Measurements from ENCODE around the gene PIP4K2C. TPM values are rescaled to one million over a fixed set of nuclear protein-coding genes. Genes with fewer than 3 reads are reported as not detected.
"Not testable (repeated sequence)": the region's sequence is repeated elsewhere in the genome, so short reads cannot be mapped to it uniquely, and the experiment has no call there.

PIP4K2C gene
- total RNA-seq, 2 donors from 2014 or later = 28.9 to 32.2 TPM

GRCh38 chr12:57583008-57583831, 7.8 kb upstream of the PIP4K2C start:
- peak; percentile 100 for ATAC-seq
- peaks cover 2% of the 10 kb centered on the region for H3K36me3 Mint-ChIP-seq (ENCODE audit: low read depth)
- H3K4me1 Mint-ChIP-seq = peaks cover 11% of the 10 kb centered on the region
- DNase-seq = peak; percentile 25 to 51 (median 28)
- H3K27me3 Mint-ChIP-seq = peaks cover 20% of the 10 kb centered on the region
- H3K27ac Mint-ChIP-seq = peak overlapping the region; percentile 76
- H3K4me3 Mint-ChIP-seq = no peak overlapping the region
- H3K9me3 ChIP-seq (ENCODE audit: control insufficient read depth, low read length, poor library complexity, severe bottlenecking) = no peaks in the 10 kb centered on the region

- Mint-ChIP-seq H3K36me3 (ENCODE audit: low read depth) (peaks cover 2% of the 10 kb centered on the region), H3K27me3 (peaks cover 20% of the 10 kb centered on the region), H3K27ac (no peak overlapping the region), H3K4me1 (peaks cover 11% of the 10 kb centered on the region), H3K4me3 (no peak overlapping the region)
- no peak for DNase-seq
- H3K9me3 ChIP-seq (ENCODE audit: control insufficient read depth, low read length, poor library complexity, severe bottlenecking) = no peaks in the 10 kb centered on the region
- ATAC-seq = no peak
These were observed 6.9 kb upstream of the PIP4K2C start for GRCh38 chr12:57584050-57584449.

GRCh38 chr12:57584690-57585089, 6.3 kb upstream of the PIP4K2C start:
- Mint-ChIP-seq H3K4me3 (no peak overlapping the region), H3K27me3 (peaks cover 20% of the 10 kb centered on the region), H3K4me1 (peaks cover 11% of the 10 kb centered on the region), H3K36me3 (ENCODE audit: low read depth) (peaks cover 2% of the 10 kb centered on the region), H3K27ac (no peak overlapping the region)
- no peak for ATAC-seq
- no peak for DNase-seq
- H3K9me3 ChIP-seq (ENCODE audit: control insufficient read depth, low read length, poor library complexity, severe bottlenecking) = no peaks in the 10 kb centered on the region

GRCh38 chr12:57585156-57585555, 5.8 kb upstream of the PIP4K2C start:
- ATAC-seq (no peak), DNase-seq (no peak)
- H3K4me1 Mint-ChIP-seq = peaks cover 11% of the 10 kb centered on the region
- no peak overlapping the region for H3K4me3 Mint-ChIP-seq
- peaks cover 20% of the 10 kb centered on the region for H3K27me3 Mint-ChIP-seq
- H3K36me3 Mint-ChIP-seq (ENCODE audit: low read depth) = peaks cover 2% of the 10 kb centered on the region
- no peak overlapping the region for H3K27ac Mint-ChIP-seq
- no peaks in the 10 kb centered on the region for H3K9me3 ChIP-seq (ENCODE audit: control insufficient read depth, low read length, poor library complexity, severe bottlenecking)

GRCh38 chr12:57586128-57586527, 4.9 kb upstream of the PIP4K2C start:
- ATAC-seq = no peak
- Mint-ChIP-seq H3K4me1 (peaks cover 17% of the 10 kb centered on the region), H3K36me3 (ENCODE audit: low read depth) (peaks cover 2% of the 10 kb centered on the region), H3K27ac (no peak overlapping the region), H3K4me3 (no peak overlapping the region), H3K27me3 (peaks cover 20% of the 10 kb centered on the region)
- DNase-seq = no peak
- H3K9me3 ChIP-seq (ENCODE audit: control insufficient read depth, low read length, poor library complexity, severe bottlenecking) = no peaks in the 10 kb centered on the region

GRCh38 chr12:57586832-57587429, 4.1 kb upstream of the PIP4K2C start:
- DNase-seq (no peak), ATAC-seq (no peak)
- Mint-ChIP-seq H3K36me3 (ENCODE audit: low read depth) (peaks cover 2% of the 10 kb centered on the region), H3K27ac (no peak overlapping the region), H3K4me3 (no peak overlapping the region), H3K4me1 (peaks cover 22% of the 10 kb centered on the region), H3K27me3 (peaks cover 20% of the 10 kb centered on the region)
- H3K9me3 ChIP-seq (ENCODE audit: control insufficient read depth, low read length, poor library complexity, severe bottlenecking) = no peaks in the 10 kb centered on the region

- not testable (repeated sequence) for H3K9me3 ChIP-seq (ENCODE audit: control insufficient read depth, low read length, poor library complexity, severe bottlenecking); H3K4me3 Mint-ChIP-seq; H3K36me3 Mint-ChIP-seq (ENCODE audit: low read depth); ATAC-seq; DNase-seq; H3K27ac Mint-ChIP-seq
- Mint-ChIP-seq H3K4me1 (peaks cover 26% of the 10 kb centered on the region), H3K27me3 (peaks cover 12% of the 10 kb centered on the region)
These were observed 1.9 kb upstream of the PIP4K2C start for GRCh38 chr12:57588951-57589610.

GRCh38 chr12:57590479-57590863, 521 bp upstream of the PIP4K2C start:
- no peaks in the 10 kb centered on the region for H3K36me3 Mint-ChIP-seq (ENCODE audit: low read depth)
- peak overlapping the region; percentile 81 for H3K27ac Mint-ChIP-seq
- DNase-seq (no peak), ATAC-seq (no peak)
- peaks cover 23% of the 10 kb centered on the region for H3K4me1 Mint-ChIP-seq
- H3K27me3 Mint-ChIP-seq = peaks cover 1% of the 10 kb centered on the region
- H3K9me3 ChIP-seq (ENCODE audit: control insufficient read depth, low read length, poor library complexity, severe bottlenecking) = no peaks in the 10 kb centered on the region
- H3K4me3 Mint-ChIP-seq = peak overlapping the region; percentile 90

GRCh38 chr12:57591782-57592325, 862 bp downstream of the PIP4K2C start:
- peaks cover 25% of the 10 kb centered on the region for H3K4me1 Mint-ChIP-seq
- H3K36me3 Mint-ChIP-seq (ENCODE audit: low read depth) = peaks cover 5% of the 10 kb centered on the region
- H3K27me3 Mint-ChIP-seq = no peaks in the 10 kb centered on the region
- DNase-seq = no peak
- H3K4me3 Mint-ChIP-seq = peak overlapping the region; percentile 90
- no peaks in the 10 kb centered on the region for H3K9me3 ChIP-seq (ENCODE audit: control insufficient read depth, low read length, poor library complexity, severe bottlenecking)
- peak overlapping the region; percentile 81 for H3K27ac Mint-ChIP-seq
- no peak for ATAC-seq

- H3K36me3 Mint-ChIP-seq (ENCODE audit: low read depth) = peaks cover 10% of the 10 kb centered on the region
- DNase-seq = no peak
- H3K27me3 Mint-ChIP-seq = no peaks in the 10 kb centered on the region
- peak overlapping the region; percentile 90 for H3K4me3 Mint-ChIP-seq
- H3K9me3 ChIP-seq (ENCODE audit: control insufficient read depth, low read length, poor library complexity, severe bottlenecking) = no peaks in the 10 kb centered on the region
- peak overlapping the region; percentile 81 for H3K27ac Mint-ChIP-seq
- peaks cover 29% of the 10 kb centered on the region for H3K4me1 Mint-ChIP-seq
- ATAC-seq = no peak
These were observed 1.7 kb downstream of the PIP4K2C start for GRCh38 chr12:57592551-57593165.

GRCh38 chr12:57593187-57593586, 2.2 kb downstream of the PIP4K2C start:
- H3K4me3 Mint-ChIP-seq = no peak overlapping the region
- no peaks in the 10 kb centered on the region for H3K9me3 ChIP-seq (ENCODE audit: control insufficient read depth, low read length, poor library complexity, severe bottlenecking)
- H3K36me3 Mint-ChIP-seq (ENCODE audit: low read depth) = peaks cover 12% of the 10 kb centered on the region
- H3K27ac Mint-ChIP-seq = no peak overlapping the region
- DNase-seq (no peak), ATAC-seq (no peak)
- H3K27me3 Mint-ChIP-seq = no peaks in the 10 kb centered on the region
- peaks cover 31% of the 10 kb centered on the region for H3K4me1 Mint-ChIP-seq

GRCh38 chr12:57600395-57600794, 9.4 kb downstream of the PIP4K2C start:
- Mint-ChIP-seq H3K4me3 (no peak overlapping the region), H3K27ac (no peak overlapping the region), H3K36me3 (ENCODE audit: low read depth) (peaks cover 22% of the 10 kb centered on the region)

GRCh38 chr12:57602544-57602943, 11.6 kb downstream of the PIP4K2C start:
- Mint-ChIP-seq H3K27ac (peak overlapping the region; percentile 88), H3K4me1 (peaks cover 24% of the 10 kb centered on the region), H3K27me3 (no peaks in the 10 kb centered on the region), H3K36me3 (ENCODE audit: low read depth) (peaks cover 16% of the 10 kb centered on the region), H3K4me3 (no peak overlapping the region)
- H3K9me3 ChIP-seq (ENCODE audit: control insufficient read depth, low read length, poor library complexity, severe bottlenecking) = no peaks in the 10 kb centered on the region
- ATAC-seq (no peak), DNase-seq (no peak)

More at GRCh38 chr12:57600395-57600794, 9.4 kb downstream of the PIP4K2C start:
- no peak for DNase-seq
- no peak for ATAC-seq
- Mint-ChIP-seq H3K4me1 (peaks cover 29% of the 10 kb centered on the region), H3K27me3 (no peaks in the 10 kb centered on the region)
- no peaks in the 10 kb centered on the region for H3K9me3 ChIP-seq (ENCODE audit: control insufficient read depth, low read length, poor library complexity, severe bottlenecking)

Measured in T-helper 17 cell (primary cell).